ENCODE measurements around the gene CHAC2. TPM values are rescaled to one million over a fixed set of nuclear protein-coding genes. Genes with fewer than 3 reads are reported as not detected.
"Not testable (repeated sequence)": the region's sequence is repeated elsewhere in the genome, so short reads cannot be mapped to it uniquely, and the experiment has no call there.

CHAC2 gene
- total and polyA plus RNA-seq, 2 of the 4 experiments (the other 2 are of a cell fraction): 2.4 to 3.9 TPM

DNA sequence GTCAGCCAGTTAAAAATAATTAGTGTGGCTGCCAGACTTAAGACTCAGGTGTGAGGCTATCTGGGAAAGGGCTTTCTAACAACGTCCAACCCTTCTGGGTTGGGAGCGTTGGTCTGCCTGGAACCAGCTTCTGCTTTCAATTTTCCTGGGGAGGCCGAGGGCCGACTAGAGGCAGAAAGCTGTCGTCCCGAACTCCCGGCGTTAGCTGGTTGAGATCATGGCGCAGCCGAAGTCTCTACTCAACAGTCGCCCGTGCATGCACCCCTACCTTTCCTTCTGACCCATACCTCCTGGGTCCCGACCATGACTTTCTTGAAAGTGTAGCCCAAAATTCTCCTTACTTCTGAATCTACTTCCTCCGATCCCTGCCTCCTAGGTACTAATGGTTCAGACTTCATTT lies 10.4 kb upstream of the CHAC2 start:
- H3K27me3 ChIP-seq (ENCODE audit: control insufficient read depth, insufficient read depth, low read length); H3K9me3 ChIP-seq (ENCODE audit: control insufficient read depth, insufficient read depth, low read length); H3K18ac ChIP-seq (ENCODE audit: low read depth, low read length); H2BK5ac ChIP-seq (ENCODE audit: low read depth, low read length, poor library complexity, severe bottlenecking); H3K23ac ChIP-seq (ENCODE audit: low read depth, low read length); H3K27ac ChIP-seq (ENCODE audit: insufficient read depth, low read length); POLR2A ChIA-PET (ENCODE audit: unreplicated experiment); H4K91ac ChIP-seq (ENCODE audit: insufficient read depth, low read depth, low read length); DNase-seq; H2AK9ac ChIP-seq (replicated peaks; ENCODE audit: low read depth, low read length, poor library complexity); H3K56ac ChIP-seq (ENCODE audit: extremely low read depth, insufficient read depth, low read length); H2BK20ac ChIP-seq (ENCODE audit: low read depth, low read length); H4K20me1 ChIP-seq (ENCODE audit: insufficient read depth, low read length); H3K4me3 ChIP-seq (ENCODE audit: insufficient read depth, low read depth, low read length); intact Hi-C loops (cut with micrococcal nuclease); ATAC-seq (ENCODE audit: low read depth); H2BK15ac ChIP-seq (ENCODE audit: low read depth, low read length); H4K8ac ChIP-seq (ENCODE audit: low read depth in 2 of 2, low read length in 2 of 2); CTCF ChIA-PET; H3K4me1 ChIP-seq (ENCODE audit: control insufficient read depth, insufficient read depth, low read length); H3K4me2 ChIP-seq (ENCODE audit: low read depth, low read length); H2AFZ ChIP-seq (replicated peaks; ENCODE audit: low read length, poor library complexity); H3K9ac ChIP-seq (ENCODE audit: low read depth, low read length); dilution Hi-C loops (cut with HindIII; ENCODE audit: low sequenced_read_pairs, unreplicated experiment); H4K5ac ChIP-seq (ENCODE audit: low read depth, low read length); H3K4ac ChIP-seq (ENCODE audit: low read depth, low read length); H2AK5ac ChIP-seq (ENCODE audit: low read depth, low read length); H2BK120ac ChIP-seq (ENCODE audit: low read depth, low read length); H3K79me1 ChIP-seq (ENCODE audit: low read depth in 1 of 2, low read length in 2 of 2); BruUV-seq (replicated peaks); in situ Hi-C loops (cut with MboI; ENCODE audit: low sequenced_read_pairs); H3K14ac ChIP-seq (replicated peaks; ENCODE audit: low read depth, low read length); H3K9me1 ChIP-seq (ENCODE audit: insufficient read depth, low read length): not testable (repeated sequence)
- peaks cover 16% of the 10 kb centered on the region for H3K36me3 ChIP-seq (ENCODE audit: control insufficient read depth, insufficient read depth, low read length)
- WGBS, 2 experiments (ENCODE audit: extremely low coverage in 2 of 2, insufficient read length in 1 of 2): 95% methylated on average over 6 of the region's 14 CpGs; no CpG with 5 or more reads in 1 of the 2 experiments

All from IMR-90 (cell line).